GM23338 (cell line): ENCODE data around the gene DCAF4. TPM values are rescaled to one million over a fixed set of nuclear protein-coding genes. Genes with fewer than 3 reads are reported as not detected.

ENCODE experiments used
- ATAC-seq: fragments of 200-7000 bp; cut with Tn5 transposase; 3 replicates; pipeline ENCODE4 v1.9.1; 2020
- DNase-seq: peaks from one replicate; pipeline ENCODE4 v3.0.0-alpha.2; 2015; ENCODE audit warnings: low spot score
- H2AFZ ChIP-seq: fragments of 200-600 bp; sonication (generic); 2 replicates; pipeline ENCODE4 v1.8.0; 2016; ENCODE audit warnings: antibody characterized with exemption, mild to moderate bottlenecking, moderate library complexity
- H3F3A ChIP-seq: fragments of 200-600 bp; sonication (generic); replicated peaks from 2 replicates; pipeline ENCODE4 v1.8.0; 2017; ENCODE audit warnings: antibody characterized with exemption, mixed run types, low read depth
- H3K27ac ChIP-seq: fragments of 200-600 bp; sonication (generic); 2 replicates; pipeline ENCODE4 v1.6.1; 2016; ENCODE audit warnings: low read depth
- H3K27me3 ChIP-seq: fragments of 200-600 bp; sonication (generic); 2 replicates; pipeline ENCODE4 v1.8.0; 2016; ENCODE audit warnings: mild to moderate bottlenecking, mixed run types, moderate library complexity; ENCODE audit not compliant: insufficient read depth
- H3K36me3 ChIP-seq: fragments of 200-600 bp; sonication (generic); 2 replicates; pipeline ENCODE4 v1.8.0; 2016; ENCODE audit warnings: mild to moderate bottlenecking; ENCODE audit not compliant: insufficient read depth
- H3K4me1 ChIP-seq: fragments of 200-600 bp; sonication (generic); 2 replicates; pipeline ENCODE4 v1.8.0; 2016; ENCODE audit warnings: mild to moderate bottlenecking, moderate library complexity; ENCODE audit not compliant: insufficient read depth
- H3K4me2 ChIP-seq: fragments of 200-600 bp; sonication (generic); 2 replicates; pipeline ENCODE4 v1.7.1; 2017; ENCODE audit warnings: mixed run types
- H3K4me3 ChIP-seq: fragments of 200-600 bp; sonication (generic); 2 replicates; pipeline ENCODE4 v1.6.1; 2016; ENCODE audit warnings: mixed run types
- H3K79me2 ChIP-seq: fragments of 200-600 bp; sonication (generic); replicated peaks from 2 replicates; pipeline ENCODE4 v1.8.0; 2017; ENCODE audit warnings: mild to moderate bottlenecking; ENCODE audit not compliant: insufficient read depth
- H3K9me2 ChIP-seq: fragments of 200-600 bp; sonication (generic); 2 replicates; pipeline ENCODE4 v1.8.0; 2017; ENCODE audit not compliant: insufficient read depth
- H4K20me1 ChIP-seq: fragments of 200-600 bp; sonication (generic); replicated peaks from 2 replicates; pipeline ENCODE4 v1.8.0; 2017; ENCODE audit warnings: mild to moderate bottlenecking; ENCODE audit not compliant: insufficient read depth
- H3K27ac Mint-ChIP-seq: 2 replicates; pipeline ENCODE4 v1.8.0; 2020; ENCODE audit warnings: inconsistent platforms, mild to moderate bottlenecking, moderate library complexity, mixed read lengths
- H3K27me3 Mint-ChIP-seq: 3 replicates; pipeline ENCODE4 v1.8.0; 2022; ENCODE audit warnings: low read depth, mild to moderate bottlenecking, moderate library complexity, mixed read lengths, inconsistent platforms; ENCODE audit not compliant: insufficient read depth, poor library complexity
- H3K36me3 Mint-ChIP-seq: 3 replicates; pipeline ENCODE4 v1.8.0; 2021; ENCODE audit warnings: low read depth, mild to moderate bottlenecking, inconsistent platforms, moderate library complexity, mixed read lengths
- H3K4me1 Mint-ChIP-seq: 3 replicates; pipeline ENCODE4 v1.8.0; 2020; ENCODE audit warnings: mild to moderate bottlenecking, inconsistent platforms, mixed read lengths
- H3K4me3 Mint-ChIP-seq: 3 replicates; pipeline ENCODE4 v1.8.0; 2021; ENCODE audit warnings: moderate library complexity, mild to moderate bottlenecking, inconsistent platforms, mixed read lengths
- H3K9me3 Mint-ChIP-seq: 3 replicates; pipeline ENCODE4 v1.8.0; 2020; ENCODE audit warnings: moderate library complexity, mild to moderate bottlenecking, inconsistent platforms, mixed read lengths
- CREB1 ChIP-seq: fragments of 250-450 bp; sonication (Bioruptor Pico); IDR thresholded peaks from 2 replicates; pipeline ENCODE4 v1.5.0; 2020; ENCODE audit warnings: low read depth, mild to moderate bottlenecking, moderate library complexity
- EZH2 ChIP-seq: fragments of 200-600 bp; sonication (generic); IDR thresholded peaks from one replicate; pipeline ENCODE4 v1.8.0; 2017; ENCODE audit warnings: antibody characterized with exemption, mild to moderate bottlenecking, low read depth; ENCODE audit not compliant: unreplicated experiment
- EZH2phosphoT487 ChIP-seq: fragments of 200-600 bp; sonication (generic); IDR thresholded peaks from one replicate; pipeline ENCODE4 v1.8.1; 2018; ENCODE audit warnings: antibody characterized with exemption; ENCODE audit not compliant: unreplicated experiment
- NANOG ChIP-seq: IDR thresholded peaks from 2 replicates; pipeline ENCODE4 v1.6.1; 2016; ENCODE audit warnings: antibody characterized with exemption, borderline replicate concordance
- STAT1 ChIP-seq: IDR thresholded peaks from one replicate; pipeline ENCODE4 v1.6.1; 2016; ENCODE audit warnings: antibody characterized with exemption; ENCODE audit not compliant: unreplicated experiment
- ZNF114 ChIP-seq: fragments of 250-450 bp; sonication (Bioruptor Pico); IDR thresholded peaks from 2 replicates; pipeline ENCODE4 v1.5.0; 2020; ENCODE audit warnings: mild to moderate bottlenecking, moderate library complexity
- polyA plus RNA-seq: library from polyadenylated mRNA; unstranded; fragments of >200 nt; fragmentation: Nextera tagmentation; extraction: Ambion mirVana; gene quantifications from 2 replicates; pipeline ENCODE4 v1.2.1, GENCODE V29; 2016
- total RNA-seq: library from RNA; depleted of rRNA; stranded (reverse); fragments of >200 nt; shearing (Covaris generic); gene quantifications from 2 replicates; pipeline ENCODE4 v1.2.3, GENCODE V29; 2014
- TF ChIP-seq, protein P1 (sequence below): fragments of 250-450 bp; sonication (Bioruptor Pico); IDR thresholded peaks from 2 replicates; pipeline ENCODE4 v1.5.0; 2020; ENCODE audit warnings: mild to moderate bottlenecking, moderate library complexity
- TF ChIP-seq, protein P2 (sequence below): IDR thresholded peaks from one replicate; pipeline ENCODE4 v1.6.1; 2018; ENCODE audit warnings: antibody characterized with exemption; ENCODE audit not compliant: unreplicated experiment
- TF ChIP-seq, protein P3 (sequence below), 2 experiments: fragments of 200-600 bp in 1 of 2; sonication (generic) in 1 of 2; conservative IDR thresholded peaks; 2 replicates each; pipeline versions ENCODE4 v1.5.1 to v1.6.1; 2016 to 2017; ENCODE audit warnings: antibody characterized with exemption in 2 of 2, low read depth in 2 of 2, mild to moderate bottlenecking in 2 of 2, moderate library complexity in 1 of 2
- TF ChIP-seq, protein P4 (sequence below): IDR thresholded peaks from 2 replicates; pipeline ENCODE4 v1.6.1; 2016; ENCODE audit warnings: antibody characterized with exemption

DCAF4 gene
- total and polyA plus RNA-seq, 2 experiments from 2014 or later: 17.5 to 39.3 TPM

DNA sequence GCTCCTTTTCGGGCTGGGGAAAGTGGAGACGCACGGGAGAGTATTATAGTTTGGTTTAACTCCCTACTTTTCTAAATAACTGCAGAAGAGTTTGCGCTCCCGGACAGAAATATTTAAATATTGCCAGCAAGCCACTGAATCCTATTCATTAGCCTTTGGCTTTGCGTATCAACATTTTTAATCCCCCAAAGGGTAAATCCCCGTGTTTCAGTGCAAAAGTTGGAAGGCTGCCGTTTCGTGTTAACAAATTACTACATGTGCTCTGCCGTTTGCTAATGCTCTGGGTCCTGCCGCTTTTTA, 32.0 kb upstream of the DCAF4 start (continued):
- TF ChIP-seq, protein P1, sequence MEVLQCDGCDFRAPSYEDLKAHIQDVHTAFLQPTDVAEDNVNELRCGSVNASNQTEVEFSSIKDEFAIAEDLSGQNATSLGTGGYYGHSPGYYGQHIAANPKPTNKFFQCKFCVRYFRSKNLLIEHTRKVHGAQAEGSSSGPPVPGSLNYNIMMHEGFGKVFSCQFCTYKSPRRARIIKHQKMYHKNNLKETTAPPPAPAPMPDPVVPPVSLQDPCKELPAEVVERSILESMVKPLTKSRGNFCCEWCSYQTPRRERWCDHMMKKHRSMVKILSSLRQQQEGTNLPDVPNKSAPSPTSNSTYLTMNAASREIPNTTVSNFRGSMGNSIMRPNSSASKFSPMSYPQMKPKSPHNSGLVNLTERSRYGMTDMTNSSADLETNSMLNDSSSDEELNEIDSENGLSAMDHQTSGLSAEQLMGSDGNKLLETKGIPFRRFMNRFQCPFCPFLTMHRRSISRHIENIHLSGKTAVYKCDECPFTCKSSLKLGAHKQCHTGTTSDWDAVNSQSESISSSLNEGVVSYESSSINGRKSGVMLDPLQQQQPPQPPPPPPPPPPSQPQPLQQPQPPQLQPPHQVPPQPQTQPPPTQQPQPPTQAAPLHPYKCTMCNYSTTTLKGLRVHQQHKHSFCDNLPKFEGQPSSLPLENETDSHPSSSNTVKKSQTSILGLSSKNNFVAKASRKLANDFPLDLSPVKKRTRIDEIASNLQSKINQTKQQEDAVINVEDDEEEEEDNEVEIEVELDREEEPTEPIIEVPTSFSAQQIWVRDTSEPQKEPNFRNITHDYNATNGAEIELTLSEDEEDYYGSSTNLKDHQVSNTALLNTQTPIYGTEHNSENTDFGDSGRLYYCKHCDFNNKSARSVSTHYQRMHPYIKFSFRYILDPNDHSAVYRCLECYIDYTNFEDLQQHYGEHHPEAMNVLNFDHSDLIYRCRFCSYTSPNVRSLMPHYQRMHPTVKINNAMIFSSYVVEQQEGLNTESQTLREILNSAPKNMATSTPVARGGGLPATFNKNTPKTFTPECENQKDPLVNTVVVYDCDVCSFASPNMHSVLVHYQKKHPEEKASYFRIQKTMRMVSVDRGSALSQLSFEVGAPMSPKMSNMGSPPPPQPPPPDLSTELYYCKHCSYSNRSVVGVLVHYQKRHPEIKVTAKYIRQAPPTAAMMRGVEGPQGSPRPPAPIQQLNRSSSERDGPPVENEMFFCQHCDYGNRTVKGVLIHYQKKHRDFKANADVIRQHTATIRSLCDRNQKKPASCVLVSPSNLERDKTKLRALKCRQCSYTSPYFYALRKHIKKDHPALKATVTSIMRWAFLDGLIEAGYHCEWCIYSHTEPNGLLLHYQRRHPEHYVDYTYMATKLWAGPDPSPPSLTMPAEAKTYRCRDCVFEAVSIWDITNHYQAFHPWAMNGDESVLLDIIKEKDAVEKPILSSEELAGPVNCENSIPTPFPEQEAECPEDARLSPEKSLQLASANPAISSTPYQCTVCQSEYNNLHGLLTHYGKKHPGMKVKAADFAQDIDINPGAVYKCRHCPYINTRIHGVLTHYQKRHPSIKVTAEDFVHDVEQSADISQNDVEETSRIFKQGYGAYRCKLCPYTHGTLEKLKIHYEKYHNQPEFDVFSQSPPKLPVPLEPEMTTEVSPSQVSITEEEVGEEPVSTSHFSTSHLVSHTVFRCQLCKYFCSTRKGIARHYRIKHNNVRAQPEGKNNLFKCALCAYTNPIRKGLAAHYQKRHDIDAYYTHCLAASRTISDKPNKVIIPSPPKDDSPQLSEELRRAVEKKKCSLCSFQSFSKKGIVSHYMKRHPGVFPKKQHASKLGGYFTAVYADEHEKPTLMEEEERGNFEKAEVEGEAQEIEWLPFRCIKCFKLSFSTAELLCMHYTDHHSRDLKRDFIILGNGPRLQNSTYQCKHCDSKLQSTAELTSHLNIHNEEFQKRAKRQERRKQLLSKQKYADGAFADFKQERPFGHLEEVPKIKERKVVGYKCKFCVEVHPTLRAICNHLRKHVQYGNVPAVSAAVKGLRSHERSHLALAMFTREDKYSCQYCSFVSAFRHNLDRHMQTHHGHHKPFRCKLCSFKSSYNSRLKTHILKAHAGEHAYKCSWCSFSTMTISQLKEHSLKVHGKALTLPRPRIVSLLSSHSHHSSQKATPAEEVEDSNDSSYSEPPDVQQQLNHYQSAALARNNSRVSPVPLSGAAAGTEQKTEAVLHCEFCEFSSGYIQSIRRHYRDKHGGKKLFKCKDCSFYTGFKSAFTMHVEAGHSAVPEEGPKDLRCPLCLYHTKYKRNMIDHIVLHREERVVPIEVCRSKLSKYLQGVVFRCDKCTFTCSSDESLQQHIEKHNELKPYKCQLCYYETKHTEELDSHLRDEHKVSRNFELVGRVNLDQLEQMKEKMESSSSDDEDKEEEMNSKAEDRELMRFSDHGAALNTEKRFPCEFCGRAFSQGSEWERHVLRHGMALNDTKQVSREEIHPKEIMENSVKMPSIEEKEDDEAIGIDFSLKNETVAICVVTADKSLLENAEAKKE (CRISPR knock-in tag): no peak

DNA sequence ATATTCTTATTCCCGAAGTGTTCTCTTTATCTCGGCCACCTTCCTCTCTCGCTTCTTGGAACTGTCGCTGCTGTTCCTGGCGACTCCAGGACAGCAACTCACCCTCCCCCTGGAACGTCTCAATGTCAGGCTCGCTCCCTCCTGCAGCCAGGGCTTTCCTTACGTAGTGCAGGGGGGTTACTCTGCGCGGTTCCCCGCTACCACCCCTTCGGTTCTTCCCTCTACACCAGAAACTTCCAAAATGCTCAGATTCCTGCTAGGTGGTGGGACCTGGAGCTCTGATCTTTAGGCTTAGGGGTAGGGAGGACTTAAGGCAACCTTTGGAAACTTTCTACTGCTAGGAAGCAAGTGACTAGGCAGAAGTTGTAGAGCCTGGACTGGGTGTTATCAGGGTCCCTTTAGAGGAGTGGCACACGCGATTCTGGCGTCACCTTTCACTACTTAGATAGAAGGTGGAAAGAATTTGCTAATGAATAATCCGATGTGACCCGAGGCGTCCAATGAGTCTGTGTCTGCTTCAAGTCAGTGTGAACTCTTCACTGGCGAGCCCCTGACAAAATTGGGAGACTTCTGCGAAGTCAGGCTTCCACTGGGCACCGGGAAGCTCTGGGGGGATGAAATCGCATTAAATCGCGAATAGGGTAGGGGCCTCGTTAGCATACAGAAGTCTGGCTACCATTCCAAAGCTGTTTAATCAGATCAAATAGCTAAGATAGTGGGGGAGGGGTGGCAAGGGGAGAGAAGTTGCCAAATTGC, 31.5 kb upstream of the DCAF4 start:
- no peak overlapping the region for H3K27ac Mint-ChIP-seq
- Histone ChIP-seq H3K4me2 (peak overlapping the region; percentile 87), H3K36me3 (no peaks in the 10 kb centered on the region; the same call in 1 of the 2 replicates), H3K4me3 (peak overlapping the region; percentile 85), H3K4me1 (peaks cover 32% of the 10 kb centered on the region), H2AFZ (peak overlapping the region; percentile 54), H3K27ac (no peak overlapping the region), H3K79me2 (no peaks in the 10 kb centered on the region), H3K9me2 (no peaks in the 10 kb centered on the region), H3K27me3 (peaks cover 84% of the 10 kb centered on the region), H4K20me1 (no peaks in the 10 kb centered on the region), H3F3A (peaks cover 7% of the 10 kb centered on the region; the same call in 1 of the 2 replicates)
- DNase-seq (peak; percentile 68), ATAC-seq (peak; percentile 51)
- H3K4me3 Mint-ChIP-seq: peak overlapping the region; percentile 84
- H3K27me3 Mint-ChIP-seq: peaks cover 54% of the 10 kb centered on the region
- peaks cover 29% of the 10 kb centered on the region for H3K4me1 Mint-ChIP-seq
- no peaks in the 10 kb centered on the region for H3K9me3 Mint-ChIP-seq
- no peaks in the 10 kb centered on the region; the same call in 2 of the 3 replicates for H3K36me3 Mint-ChIP-seq
- TF ChIP-seq CREB1 (CRISPR knock-in tag): 0 out of 2 replicates have a peak, but pooled peaks have one; percentile 23
- TF ChIP-seq EZH2phosphoT487: no peak
- peak; percentile 40 for TF ChIP-seq EZH2
- TF ChIP-seq NANOG: no peak
- TF ChIP-seq, protein P2, sequence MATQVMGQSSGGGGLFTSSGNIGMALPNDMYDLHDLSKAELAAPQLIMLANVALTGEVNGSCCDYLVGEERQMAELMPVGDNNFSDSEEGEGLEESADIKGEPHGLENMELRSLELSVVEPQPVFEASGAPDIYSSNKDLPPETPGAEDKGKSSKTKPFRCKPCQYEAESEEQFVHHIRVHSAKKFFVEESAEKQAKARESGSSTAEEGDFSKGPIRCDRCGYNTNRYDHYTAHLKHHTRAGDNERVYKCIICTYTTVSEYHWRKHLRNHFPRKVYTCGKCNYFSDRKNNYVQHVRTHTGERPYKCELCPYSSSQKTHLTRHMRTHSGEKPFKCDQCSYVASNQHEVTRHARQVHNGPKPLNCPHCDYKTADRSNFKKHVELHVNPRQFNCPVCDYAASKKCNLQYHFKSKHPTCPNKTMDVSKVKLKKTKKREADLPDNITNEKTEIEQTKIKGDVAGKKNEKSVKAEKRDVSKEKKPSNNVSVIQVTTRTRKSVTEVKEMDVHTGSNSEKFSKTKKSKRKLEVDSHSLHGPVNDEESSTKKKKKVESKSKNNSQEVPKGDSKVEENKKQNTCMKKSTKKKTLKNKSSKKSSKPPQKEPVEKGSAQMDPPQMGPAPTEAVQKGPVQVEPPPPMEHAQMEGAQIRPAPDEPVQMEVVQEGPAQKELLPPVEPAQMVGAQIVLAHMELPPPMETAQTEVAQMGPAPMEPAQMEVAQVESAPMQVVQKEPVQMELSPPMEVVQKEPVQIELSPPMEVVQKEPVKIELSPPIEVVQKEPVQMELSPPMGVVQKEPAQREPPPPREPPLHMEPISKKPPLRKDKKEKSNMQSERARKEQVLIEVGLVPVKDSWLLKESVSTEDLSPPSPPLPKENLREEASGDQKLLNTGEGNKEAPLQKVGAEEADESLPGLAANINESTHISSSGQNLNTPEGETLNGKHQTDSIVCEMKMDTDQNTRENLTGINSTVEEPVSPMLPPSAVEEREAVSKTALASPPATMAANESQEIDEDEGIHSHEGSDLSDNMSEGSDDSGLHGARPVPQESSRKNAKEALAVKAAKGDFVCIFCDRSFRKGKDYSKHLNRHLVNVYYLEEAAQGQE: no peak
- TF ChIP-seq, protein P3, sequence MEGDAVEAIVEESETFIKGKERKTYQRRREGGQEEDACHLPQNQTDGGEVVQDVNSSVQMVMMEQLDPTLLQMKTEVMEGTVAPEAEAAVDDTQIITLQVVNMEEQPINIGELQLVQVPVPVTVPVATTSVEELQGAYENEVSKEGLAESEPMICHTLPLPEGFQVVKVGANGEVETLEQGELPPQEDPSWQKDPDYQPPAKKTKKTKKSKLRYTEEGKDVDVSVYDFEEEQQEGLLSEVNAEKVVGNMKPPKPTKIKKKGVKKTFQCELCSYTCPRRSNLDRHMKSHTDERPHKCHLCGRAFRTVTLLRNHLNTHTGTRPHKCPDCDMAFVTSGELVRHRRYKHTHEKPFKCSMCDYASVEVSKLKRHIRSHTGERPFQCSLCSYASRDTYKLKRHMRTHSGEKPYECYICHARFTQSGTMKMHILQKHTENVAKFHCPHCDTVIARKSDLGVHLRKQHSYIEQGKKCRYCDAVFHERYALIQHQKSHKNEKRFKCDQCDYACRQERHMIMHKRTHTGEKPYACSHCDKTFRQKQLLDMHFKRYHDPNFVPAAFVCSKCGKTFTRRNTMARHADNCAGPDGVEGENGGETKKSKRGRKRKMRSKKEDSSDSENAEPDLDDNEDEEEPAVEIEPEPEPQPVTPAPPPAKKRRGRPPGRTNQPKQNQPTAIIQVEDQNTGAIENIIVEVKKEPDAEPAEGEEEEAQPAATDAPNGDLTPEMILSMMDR (conservative IDR thresholded peaks at IDR 0.05; ENCODE audit: low read depth in 2 of 2): no peak
- TF ChIP-seq, protein P4, sequence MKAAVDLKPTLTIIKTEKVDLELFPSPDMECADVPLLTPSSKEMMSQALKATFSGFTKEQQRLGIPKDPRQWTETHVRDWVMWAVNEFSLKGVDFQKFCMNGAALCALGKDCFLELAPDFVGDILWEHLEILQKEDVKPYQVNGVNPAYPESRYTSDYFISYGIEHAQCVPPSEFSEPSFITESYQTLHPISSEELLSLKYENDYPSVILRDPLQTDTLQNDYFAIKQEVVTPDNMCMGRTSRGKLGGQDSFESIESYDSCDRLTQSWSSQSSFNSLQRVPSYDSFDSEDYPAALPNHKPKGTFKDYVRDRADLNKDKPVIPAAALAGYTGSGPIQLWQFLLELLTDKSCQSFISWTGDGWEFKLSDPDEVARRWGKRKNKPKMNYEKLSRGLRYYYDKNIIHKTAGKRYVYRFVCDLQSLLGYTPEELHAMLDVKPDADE: no peak
- no peak for TF ChIP-seq ZNF114 (CRISPR knock-in tag)
- TF ChIP-seq STAT1: no peak
